ENCODE data around the gene MTCL1.

DNA sequence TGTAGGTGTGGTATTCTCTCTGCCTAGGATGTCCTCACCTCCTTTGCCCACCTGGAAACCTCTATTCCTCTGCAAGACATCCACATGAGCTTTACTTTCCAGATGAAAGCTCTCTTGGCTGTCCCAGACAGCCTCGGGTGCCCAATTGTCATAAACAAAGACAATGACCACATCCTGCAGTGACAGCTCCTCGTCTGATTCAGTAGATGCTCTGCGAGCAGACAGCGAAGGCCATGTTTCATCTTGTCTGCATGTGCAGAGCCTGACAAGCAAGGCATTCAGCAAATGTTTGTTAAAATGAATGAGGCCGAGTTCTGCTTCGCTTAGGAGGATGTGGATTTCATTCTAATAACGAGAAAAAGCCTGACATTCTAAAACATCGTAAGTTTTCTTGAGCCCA is 150.9 kb downstream of the MTCL1 start:
- TF ChIP-seq, protein P1, sequence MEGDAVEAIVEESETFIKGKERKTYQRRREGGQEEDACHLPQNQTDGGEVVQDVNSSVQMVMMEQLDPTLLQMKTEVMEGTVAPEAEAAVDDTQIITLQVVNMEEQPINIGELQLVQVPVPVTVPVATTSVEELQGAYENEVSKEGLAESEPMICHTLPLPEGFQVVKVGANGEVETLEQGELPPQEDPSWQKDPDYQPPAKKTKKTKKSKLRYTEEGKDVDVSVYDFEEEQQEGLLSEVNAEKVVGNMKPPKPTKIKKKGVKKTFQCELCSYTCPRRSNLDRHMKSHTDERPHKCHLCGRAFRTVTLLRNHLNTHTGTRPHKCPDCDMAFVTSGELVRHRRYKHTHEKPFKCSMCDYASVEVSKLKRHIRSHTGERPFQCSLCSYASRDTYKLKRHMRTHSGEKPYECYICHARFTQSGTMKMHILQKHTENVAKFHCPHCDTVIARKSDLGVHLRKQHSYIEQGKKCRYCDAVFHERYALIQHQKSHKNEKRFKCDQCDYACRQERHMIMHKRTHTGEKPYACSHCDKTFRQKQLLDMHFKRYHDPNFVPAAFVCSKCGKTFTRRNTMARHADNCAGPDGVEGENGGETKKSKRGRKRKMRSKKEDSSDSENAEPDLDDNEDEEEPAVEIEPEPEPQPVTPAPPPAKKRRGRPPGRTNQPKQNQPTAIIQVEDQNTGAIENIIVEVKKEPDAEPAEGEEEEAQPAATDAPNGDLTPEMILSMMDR (IDR thresholded peaks at IDR 0.05; ENCODE audit: control extremely low read depth in 1 of 3, insufficient read depth in 1 of 3, low read depth in 1 of 3, low read length in 3 of 3) = no peak
- TF ChIP-seq SIRT6 (IDR thresholded peaks at IDR 0.05; ENCODE audit: low read length) = no peak
- no peak for TF ChIP-seq YY1 (IDR thresholded peaks at IDR 0.05; ENCODE audit: low read depth, low read length)
- no peak for TF ChIP-seq POLR2AphosphoS5 (IDR thresholded peaks at IDR 0.05; ENCODE audit: low read depth, low read length)
- TF ChIP-seq CREB1 (IDR thresholded peaks at IDR 0.05) = no peak
- TF ChIP-seq EZH2 (IDR thresholded peaks at IDR 0.05; ENCODE audit: low read depth, low read length, severe bottlenecking) = no peak
- TF ChIP-seq, protein P2, sequence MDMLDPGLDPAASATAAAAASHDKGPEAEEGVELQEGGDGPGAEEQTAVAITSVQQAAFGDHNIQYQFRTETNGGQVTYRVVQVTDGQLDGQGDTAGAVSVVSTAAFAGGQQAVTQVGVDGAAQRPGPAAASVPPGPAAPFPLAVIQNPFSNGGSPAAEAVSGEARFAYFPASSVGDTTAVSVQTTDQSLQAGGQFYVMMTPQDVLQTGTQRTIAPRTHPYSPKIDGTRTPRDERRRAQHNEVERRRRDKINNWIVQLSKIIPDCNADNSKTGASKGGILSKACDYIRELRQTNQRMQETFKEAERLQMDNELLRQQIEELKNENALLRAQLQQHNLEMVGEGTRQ (IDR thresholded peaks at IDR 0.05; ENCODE audit: low read length) = no peak
